GM18508 (cell line): ENCODE measurements around the gene WDR5.

Source experiments
- ATAC-seq: cut with Tn5 transposase; IDR thresholded peaks from one replicate; pipeline ENCODE4 v1.9.1; 2021; ENCODE audit warnings: moderate number of reproducible peaks; ENCODE audit not compliant: insufficient read depth, unreplicated experiment

WDR5 gene

DNA sequence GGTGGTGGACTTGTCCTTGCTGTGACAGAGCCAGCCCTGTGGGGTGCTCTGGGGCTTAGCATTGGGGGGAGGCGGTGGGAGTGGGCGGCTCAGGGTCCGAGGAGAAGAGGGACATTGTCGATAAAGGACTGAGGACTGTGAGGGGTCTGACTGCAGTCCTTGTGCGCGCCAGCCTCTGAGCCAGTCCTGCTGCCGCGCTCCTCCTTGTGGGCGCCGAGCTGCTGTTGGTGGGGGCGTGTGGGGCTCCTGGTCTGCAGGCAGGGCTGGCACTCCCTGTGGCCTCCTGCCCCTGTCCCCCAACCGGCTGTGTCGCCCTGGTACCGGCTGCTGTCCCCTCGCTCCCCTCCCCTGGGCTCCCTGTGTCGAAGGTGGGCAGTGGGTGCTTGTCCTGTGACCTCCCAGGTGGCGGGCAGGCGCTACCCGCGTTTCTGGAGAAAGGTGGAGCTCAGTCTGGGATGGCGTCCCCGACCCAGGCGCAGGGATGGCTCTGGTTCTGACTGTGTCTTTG lies 21.6 kb downstream of the WDR5 start:
- no peak for ATAC-seq

- no peak for ATAC-seq
Measured at GRCh38 chr9:134158242-134158641, 22.4 kb downstream of the WDR5 start.

DNA sequence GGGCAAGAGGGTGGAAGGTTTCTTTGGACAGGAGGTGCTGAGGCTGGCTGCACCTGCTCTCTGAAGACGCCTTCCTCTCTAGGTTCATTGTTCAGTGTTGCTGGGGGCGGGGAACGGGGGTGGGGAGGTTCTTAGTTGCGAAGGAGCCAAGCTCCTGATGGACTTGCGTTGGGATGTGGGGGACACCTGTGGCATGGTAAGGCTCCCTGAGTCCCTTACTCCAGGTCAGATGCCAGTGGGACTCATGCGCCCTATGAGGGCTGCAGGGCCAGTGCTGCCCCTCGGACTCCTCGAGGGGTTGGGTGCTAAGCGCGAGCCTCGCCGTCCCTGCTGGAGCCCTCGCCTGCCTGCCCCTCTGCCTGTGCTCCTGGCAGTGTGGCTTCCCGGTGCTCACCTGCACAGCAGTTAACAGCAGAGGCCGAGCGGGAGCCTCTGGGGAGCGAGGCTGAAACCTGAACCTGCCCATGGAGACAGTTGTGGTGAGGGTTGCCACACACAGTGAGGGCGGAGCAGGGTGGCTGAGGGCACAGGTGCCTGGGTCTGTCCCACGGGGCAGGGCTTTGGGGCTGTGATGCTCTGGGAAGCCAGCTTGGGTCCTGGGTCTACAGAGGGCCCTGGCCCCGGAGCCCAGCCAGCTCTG lies 23.0 kb downstream of the WDR5 start:
- ATAC-seq = no peak

GRCh38 chr9:134159566-134160245 lies 23.8 kb downstream of the WDR5 start:
- ATAC-seq = no peak

- ATAC-seq = no peak
Measured at GRCh38 chr9:134161647-134162046, 25.8 kb downstream of the WDR5 start.

DNA sequence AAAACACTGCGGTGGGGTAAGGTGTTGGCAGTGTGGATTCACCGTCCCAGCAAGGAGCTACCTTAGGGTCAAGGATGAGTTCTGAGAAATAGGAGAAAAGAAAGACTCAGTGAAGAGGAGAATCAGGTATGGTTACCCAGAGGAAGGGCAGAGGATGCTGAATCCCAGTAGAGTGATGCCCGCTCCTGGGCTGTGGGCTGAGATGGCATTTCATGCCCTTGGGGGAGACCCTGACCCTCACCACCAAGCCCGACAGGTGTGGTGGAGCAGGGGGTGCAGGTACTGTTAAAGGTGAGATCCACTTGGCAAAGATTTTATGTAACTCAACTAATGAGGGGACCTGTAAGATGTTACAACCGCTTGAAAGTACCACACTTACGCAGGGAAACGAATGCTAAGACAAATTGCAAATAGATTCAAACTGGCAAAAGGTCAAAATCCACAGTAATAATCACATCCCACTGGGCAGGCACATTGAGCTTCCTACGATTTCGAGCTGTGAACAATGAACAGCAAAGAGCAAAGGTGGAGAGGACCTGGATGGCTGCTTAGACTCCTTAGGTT lies 26.4 kb downstream of the WDR5 start:
- ATAC-seq = no peak

GRCh38 chr9:134162926-134163370 lies 27.1 kb downstream of the WDR5 start:
- no peak for ATAC-seq

- ATAC-seq = no peak
Measured at GRCh38 chr9:134163371-134164196, 27.7 kb downstream of the WDR5 start.

GRCh38 chr9:134164879-134165278 lies 29.0 kb downstream of the WDR5 start:
- no peak for ATAC-seq

- no peak for ATAC-seq
Measured at GRCh38 chr9:134165357-134166315, 29.8 kb downstream of the WDR5 start.

DNA sequence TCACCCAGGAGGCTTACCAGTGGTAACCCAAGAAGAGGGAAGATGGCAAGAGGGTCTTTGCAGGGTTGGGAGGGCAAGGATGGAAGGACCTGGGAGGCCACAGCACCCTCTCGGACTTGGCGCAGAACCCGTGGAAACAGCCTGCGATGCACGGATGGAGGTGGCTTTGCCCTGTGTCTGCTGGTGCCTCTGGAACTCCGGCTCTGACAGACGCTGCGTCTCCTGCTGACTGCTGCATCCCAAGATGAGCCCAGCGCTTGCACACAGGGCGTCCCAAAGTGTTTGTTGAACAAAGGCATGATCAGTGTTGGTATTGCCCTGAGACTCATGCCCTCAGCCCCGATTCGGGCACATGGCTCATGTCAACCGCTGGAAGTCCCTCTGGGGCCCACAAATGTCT lies 30.5 kb downstream of the WDR5 start:
- ATAC-seq = no peak

GRCh38 chr9:134167530-134167931 lies 31.6 kb downstream of the WDR5 start:
- no peak for ATAC-seq

DNA sequence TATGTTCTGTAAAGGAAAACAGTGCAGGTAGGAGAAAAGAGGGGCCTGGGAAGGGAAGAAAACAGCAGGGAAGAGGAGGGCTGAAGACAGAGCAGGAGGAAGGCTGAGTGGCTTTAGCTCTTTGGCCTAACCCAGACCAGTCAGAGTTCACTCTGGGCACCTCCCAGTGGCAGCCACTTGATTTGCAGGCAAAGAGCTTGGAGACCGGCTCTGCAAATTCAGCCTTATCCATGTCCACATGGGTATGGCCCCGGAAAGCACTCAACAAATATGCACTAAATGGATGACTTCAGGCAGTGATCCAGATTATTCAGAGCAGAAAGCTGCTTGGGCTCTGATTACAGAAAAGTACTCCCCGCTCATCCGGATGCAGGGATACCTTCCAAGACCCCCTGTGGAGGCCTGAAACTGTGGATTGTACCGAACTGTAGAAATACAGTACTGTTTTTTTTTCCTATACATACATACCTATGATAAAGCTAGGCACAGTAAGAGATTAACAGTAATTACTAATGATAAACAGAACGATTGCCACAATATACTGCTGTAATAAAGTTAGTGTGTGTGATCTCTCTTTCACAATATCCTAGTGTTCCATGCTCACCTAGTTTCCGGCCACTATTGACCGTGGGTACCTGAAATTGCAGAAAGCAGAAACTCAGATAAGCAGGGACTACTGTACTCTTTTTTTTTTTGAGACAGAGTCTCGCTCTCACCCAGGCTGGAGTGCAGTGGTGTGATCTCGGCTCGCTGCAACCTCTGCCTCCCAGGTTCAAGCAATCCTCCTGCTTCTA lies 33.1 kb downstream of the WDR5 start:
- no peak for ATAC-seq

- no peak for ATAC-seq
Measured at GRCh38 chr9:134169724-134170401, 34.0 kb downstream of the WDR5 start.

DNA sequence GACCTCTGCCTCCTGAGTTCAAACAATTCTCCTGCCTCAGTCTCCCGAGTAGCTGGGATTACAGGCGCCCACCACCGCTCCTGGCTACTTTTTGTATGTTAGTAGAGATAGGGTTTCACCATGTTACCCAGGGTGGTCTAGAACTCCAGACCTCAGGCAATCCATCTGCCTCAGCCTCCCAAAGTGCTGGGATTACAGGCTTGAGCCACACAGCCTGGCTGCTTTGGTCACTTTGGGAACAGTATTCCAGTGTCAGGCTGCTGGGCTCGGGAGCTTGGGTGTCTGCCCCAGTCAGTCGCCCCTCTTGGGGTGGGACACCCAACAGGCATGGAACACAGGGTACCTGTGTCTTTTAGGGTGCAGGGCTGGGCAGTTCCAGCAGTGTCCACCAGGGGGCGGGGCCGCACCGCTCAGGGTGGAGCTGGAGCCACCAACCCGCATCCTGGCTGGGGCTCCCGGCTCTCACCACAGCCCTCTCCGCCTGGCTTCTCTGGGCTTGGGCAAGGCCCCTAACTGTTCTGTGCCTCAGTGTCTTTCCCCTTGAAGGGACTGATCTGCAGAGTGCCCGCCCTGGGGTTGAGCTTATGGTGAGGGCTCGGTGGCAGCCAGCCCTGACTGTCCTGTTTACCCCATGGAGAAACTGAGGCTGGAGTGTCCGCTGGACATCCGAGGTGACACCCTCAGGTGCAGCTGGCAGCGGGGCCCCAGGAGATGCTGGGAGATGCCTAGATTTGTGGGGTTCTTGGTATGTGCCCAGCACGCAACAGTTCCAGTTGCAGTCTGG lies 34.8 kb downstream of the WDR5 start:
- no peak for ATAC-seq

- no peak for ATAC-seq
Measured at GRCh38 chr9:134171316-134172197, 35.7 kb downstream of the WDR5 start.
